ENCODE measurements around the gene NDRG4. TPM values are rescaled to one million over a fixed set of nuclear protein-coding genes. Genes with fewer than 3 reads are reported as not detected.

Gene NDRG4
- total RNA-seq, 1 donor from 2014 or later, result 150 TPM

GRCh38 chr16:58459344-58460218, 40.4 kb upstream of the NDRG4 start:
- intact Hi-C loops (cut with DNase I), result no loop called here
- no peaks in the 10 kb centered on the region for H3K36me3 ChIP-seq
- no peak overlapping the region for H3K27ac ChIP-seq
- H3K4me1 ChIP-seq, result peaks cover 6 to 8% of the 10 kb centered on the region in 2 donors
- no peak for DNase-seq (ENCODE audit: low spot score in 2 of 2)
- H3K27me3 ChIP-seq, result peaks cover 14% of the 10 kb centered on the region
- TF ChIP-seq CTCF (IDR thresholded peaks at IDR 0.05), result no peak
- no peaks in the 10 kb centered on the region for H3K9me3 ChIP-seq
- H3K4me3 ChIP-seq, result no peak overlapping the region

GRCh38 chr16:58460219-58460610, 39.7 kb upstream of the NDRG4 start:
- no peaks in the 10 kb centered on the region for H3K9me3 ChIP-seq
- H3K36me3 ChIP-seq, result no peaks in the 10 kb centered on the region
- DNase-seq (ENCODE audit: low spot score in 2 of 2), result no peak
- intact Hi-C loops (cut with DNase I), result no loop called here
- H3K27me3 ChIP-seq, result peaks cover 20% of the 10 kb centered on the region
- TF ChIP-seq CTCF (IDR thresholded peaks at IDR 0.05), result no peak
- H3K4me3 ChIP-seq, result no peak overlapping the region
- peaks cover 6 to 10% of the 10 kb centered on the region in 2 donors for H3K4me1 ChIP-seq
- H3K27ac ChIP-seq, result no peak overlapping the region

- intact Hi-C loops (cut with DNase I), result no loop called here
- no peak for TF ChIP-seq CTCF (IDR thresholded peaks at IDR 0.05)
- Histone ChIP-seq H3K36me3 (no peaks in the 10 kb centered on the region), H3K4me1 (peaks cover 6 to 10% of the 10 kb centered on the region in 2 donors), H3K27me3 (peaks cover 21% of the 10 kb centered on the region), H3K27ac (no peak overlapping the region), H3K9me3 (no peaks in the 10 kb centered on the region), H3K4me3 (no peak overlapping the region)
- no peak for DNase-seq (ENCODE audit: low spot score in 2 of 2)
Measured at GRCh38 chr16:58461056-58461455, 38.9 kb upstream of the NDRG4 start.

GRCh38 chr16:58461640-58462039, 38.3 kb upstream of the NDRG4 start:
- no peak for TF ChIP-seq CTCF (IDR thresholded peaks at IDR 0.05)
- no peaks in the 10 kb centered on the region for H3K9me3 ChIP-seq
- no peak overlapping the region for H3K4me3 ChIP-seq
- no peaks in the 10 kb centered on the region for H3K36me3 ChIP-seq
- H3K4me1 ChIP-seq, result peaks cover 6 to 10% of the 10 kb centered on the region in 2 donors
- intact Hi-C loops (cut with DNase I), result no loop called here
- peaks cover 21% of the 10 kb centered on the region for H3K27me3 ChIP-seq
- no peak overlapping the region for H3K27ac ChIP-seq
- DNase-seq (ENCODE audit: low spot score in 2 of 2), result no peak

GRCh38 chr16:58462089-58462488, 37.9 kb upstream of the NDRG4 start:
- TF ChIP-seq CTCF (IDR thresholded peaks at IDR 0.05), result no peak
- Histone ChIP-seq H3K27me3 (peaks cover 21% of the 10 kb centered on the region), H3K9me3 (no peaks in the 10 kb centered on the region), H3K4me3 (no peak overlapping the region), H3K4me1 (peaks cover 6 to 10% of the 10 kb centered on the region in 2 donors), H3K36me3 (no peaks in the 10 kb centered on the region), H3K27ac (no peak overlapping the region)
- no peak for DNase-seq (ENCODE audit: low spot score in 2 of 2)
- intact Hi-C loops (cut with DNase I), result no loop called here
